ENCODE results near the gene GCFC2.
A peak's percentile ranks its signal among the peaks of the same experiment; 100 is the strongest.

The GCFC2 gene

DNA sequence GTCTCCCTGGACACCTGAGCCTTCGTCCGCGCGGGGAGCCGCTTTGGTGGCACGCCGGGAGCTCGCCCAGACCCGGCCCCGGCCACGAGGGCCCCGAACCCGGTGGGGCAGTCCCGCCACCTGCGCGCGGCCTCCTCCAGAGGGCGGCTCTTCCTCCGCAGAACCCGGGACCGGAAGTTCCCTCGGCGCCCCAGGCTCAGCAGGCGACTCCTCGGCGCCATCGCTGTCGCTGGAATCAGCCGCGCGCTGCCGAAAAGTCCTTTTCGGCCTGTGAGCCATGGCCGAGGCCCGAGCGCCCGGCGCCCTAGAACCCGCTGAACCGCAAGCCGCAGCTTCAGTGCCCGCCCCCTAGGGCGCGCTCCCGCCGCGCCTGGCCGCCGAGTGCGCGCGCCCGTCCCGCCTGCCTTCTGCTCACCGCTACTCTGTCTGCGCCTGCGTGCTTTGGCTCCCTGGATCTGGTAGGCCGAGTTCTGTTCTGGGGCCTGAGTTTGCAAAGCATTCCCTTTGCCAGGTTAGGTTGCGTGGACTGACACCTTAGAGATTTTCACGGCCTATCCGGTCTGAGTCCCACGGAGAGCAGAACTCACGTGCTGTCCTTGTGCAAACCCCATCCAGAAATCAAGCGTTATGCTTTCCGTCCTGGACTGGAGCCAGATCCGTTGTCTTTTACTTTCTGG, at the start of gene GCFC2:
Gene GCFC2 (minus strand): TSS at position 339 of the 677 bp plus-strand sequence. CDS start 60 bp downstream, at position 279.
- TF ChIP-seq CTCF (IDR thresholded peaks at IDR 0.05; ENCODE audit: low read depth, low read length) = peak; percentile 40

DNA sequence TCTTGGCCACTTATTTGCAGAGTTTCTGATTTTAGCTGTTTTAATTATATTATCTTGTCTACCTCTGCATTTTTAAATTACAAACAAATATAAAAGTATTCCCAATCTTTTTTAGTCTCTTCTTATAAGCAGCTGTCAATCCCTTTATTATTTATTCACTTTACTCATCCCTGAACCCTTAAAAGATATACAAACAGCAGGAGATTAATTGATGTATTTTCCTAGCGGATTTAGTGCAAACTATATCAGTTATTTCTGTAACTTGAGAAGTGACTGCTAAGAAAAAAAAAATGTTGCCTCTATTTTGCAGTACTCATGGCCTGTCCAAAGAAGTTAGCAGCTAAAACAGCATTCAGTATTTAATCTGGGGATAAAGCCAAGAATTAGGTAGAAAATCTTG, 42.1 kb upstream of the GCFC2 start:
- TF ChIP-seq CTCF (IDR thresholded peaks at IDR 0.05; ENCODE audit: low read depth, low read length) = no peak
- DNase-seq (ENCODE audit: extremely low read depth, low read depth) = no peak

More for the DNA sequence above, at the start of gene GCFC2:
- DNase-seq (ENCODE audit: extremely low read depth, low read depth) = peak; percentile 58

- DNase-seq (ENCODE audit: extremely low read depth, low read depth) = no peak
- TF ChIP-seq CTCF (IDR thresholded peaks at IDR 0.05; ENCODE audit: low read depth, low read length) = no peak
Observed at GRCh38 chr2:75751824-75752468, 41.2 kb upstream of the GCFC2 start.

DNA sequence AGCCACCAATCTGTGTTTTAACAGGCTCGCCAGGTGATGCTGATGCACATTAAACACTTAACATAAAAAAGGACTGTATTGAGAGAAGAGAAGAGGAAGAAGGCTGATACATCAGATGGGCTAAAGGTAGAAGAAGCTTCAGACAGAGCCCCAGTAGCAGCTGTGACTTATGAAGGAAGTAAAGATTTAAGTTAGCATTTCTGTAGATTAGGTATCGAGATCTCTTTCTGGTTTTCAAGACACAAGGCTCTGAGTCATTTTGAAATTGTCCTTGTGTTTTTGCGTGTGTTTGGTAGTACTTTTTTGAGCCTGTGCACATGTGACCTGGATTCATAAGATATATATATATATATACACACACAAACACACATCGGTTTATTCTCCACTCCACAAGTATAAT, 40.6 kb upstream of the GCFC2 start:
- no peak for TF ChIP-seq CTCF (IDR thresholded peaks at IDR 0.05; ENCODE audit: low read depth, low read length)
- DNase-seq (ENCODE audit: extremely low read depth, low read depth) = no peak

- TF ChIP-seq CTCF (IDR thresholded peaks at IDR 0.05; ENCODE audit: low read depth, low read length) = no peak
- DNase-seq (ENCODE audit: extremely low read depth, low read depth) = no peak
Observed at GRCh38 chr2:75737961-75738360, 27.2 kb upstream of the GCFC2 start.

- DNase-seq (ENCODE audit: extremely low read depth, low read depth) = no peak
Observed at GRCh38 chr2:75736276-75736675, 25.6 kb upstream of the GCFC2 start.

More at GRCh38 chr2:75736276-75736675, 25.6 kb upstream of the GCFC2 start:
- no peak for TF ChIP-seq CTCF (IDR thresholded peaks at IDR 0.05; ENCODE audit: low read depth, low read length)

Data from AG09319 (cell line).